Loucy (cell line): ENCODE data around the gene MAP10.

Experiments
- CTCF ChIP-seq: fragments of 200-600 bp; sonication (generic); conservative IDR thresholded peaks from 2 replicates; pipeline ENCODE4 v1.5.1; 2014; ENCODE audit warnings: mild to moderate bottlenecking, antibody characterized with exemption, low read length
- EZH2phosphoT487 ChIP-seq: fragments of 200-600 bp; IDR thresholded peaks from 2 replicates; pipeline ENCODE4 v1.6.1; 2018; ENCODE audit warnings: antibody characterized with exemption, mild to moderate bottlenecking, moderate library complexity, borderline replicate concordance

GRCh38 chr1:232841823-232842565, 36.8 kb downstream of the MAP10 start:
- TF ChIP-seq CTCF (no peak), EZH2phosphoT487 (no peak)
